GM23338 (cell line): ENCODE results near the gene TTC5. TPM values are rescaled to one million over a fixed set of nuclear protein-coding genes. Genes with fewer than 3 reads are reported as not detected.

Experiments used
- ATAC-seq: fragments of 200-7000 bp; cut with Tn5 transposase; 3 replicates; pipeline ENCODE4 v1.9.1; 2020
- DNase-seq: peaks from one replicate; pipeline ENCODE4 v3.0.0-alpha.2; 2015; ENCODE audit warnings: low spot score
- H2AFZ ChIP-seq: fragments of 200-600 bp; sonication (generic); 2 replicates; pipeline ENCODE4 v1.8.0; 2016; ENCODE audit warnings: antibody characterized with exemption, mild to moderate bottlenecking, moderate library complexity
- H3F3A ChIP-seq: fragments of 200-600 bp; sonication (generic); replicated peaks from 2 replicates; pipeline ENCODE4 v1.8.0; 2017; ENCODE audit warnings: antibody characterized with exemption, mixed run types, low read depth
- H3K27ac ChIP-seq: fragments of 200-600 bp; sonication (generic); 2 replicates; pipeline ENCODE4 v1.6.1; 2016; ENCODE audit warnings: low read depth
- H3K27me3 ChIP-seq: fragments of 200-600 bp; sonication (generic); 2 replicates; pipeline ENCODE4 v1.8.0; 2016; ENCODE audit warnings: mild to moderate bottlenecking, mixed run types, moderate library complexity; ENCODE audit not compliant: insufficient read depth
- H3K36me3 ChIP-seq: fragments of 200-600 bp; sonication (generic); 2 replicates; pipeline ENCODE4 v1.8.0; 2016; ENCODE audit warnings: mild to moderate bottlenecking; ENCODE audit not compliant: insufficient read depth
- H3K4me1 ChIP-seq: fragments of 200-600 bp; sonication (generic); 2 replicates; pipeline ENCODE4 v1.8.0; 2016; ENCODE audit warnings: mild to moderate bottlenecking, moderate library complexity; ENCODE audit not compliant: insufficient read depth
- H3K4me2 ChIP-seq: fragments of 200-600 bp; sonication (generic); 2 replicates; pipeline ENCODE4 v1.7.1; 2017; ENCODE audit warnings: mixed run types
- H3K4me3 ChIP-seq: fragments of 200-600 bp; sonication (generic); 2 replicates; pipeline ENCODE4 v1.6.1; 2016; ENCODE audit warnings: mixed run types
- H3K79me2 ChIP-seq: fragments of 200-600 bp; sonication (generic); replicated peaks from 2 replicates; pipeline ENCODE4 v1.8.0; 2017; ENCODE audit warnings: mild to moderate bottlenecking; ENCODE audit not compliant: insufficient read depth
- H3K9me2 ChIP-seq: fragments of 200-600 bp; sonication (generic); 2 replicates; pipeline ENCODE4 v1.8.0; 2017; ENCODE audit not compliant: insufficient read depth
- H4K20me1 ChIP-seq: fragments of 200-600 bp; sonication (generic); replicated peaks from 2 replicates; pipeline ENCODE4 v1.8.0; 2017; ENCODE audit warnings: mild to moderate bottlenecking; ENCODE audit not compliant: insufficient read depth
- H3K27ac Mint-ChIP-seq: 2 replicates; pipeline ENCODE4 v1.8.0; 2020; ENCODE audit warnings: inconsistent platforms, mild to moderate bottlenecking, moderate library complexity, mixed read lengths
- H3K27me3 Mint-ChIP-seq: 3 replicates; pipeline ENCODE4 v1.8.0; 2022; ENCODE audit warnings: low read depth, mild to moderate bottlenecking, moderate library complexity, mixed read lengths, inconsistent platforms; ENCODE audit not compliant: insufficient read depth, poor library complexity
- H3K36me3 Mint-ChIP-seq: 3 replicates; pipeline ENCODE4 v1.8.0; 2021; ENCODE audit warnings: low read depth, mild to moderate bottlenecking, inconsistent platforms, moderate library complexity, mixed read lengths
- H3K4me1 Mint-ChIP-seq: 3 replicates; pipeline ENCODE4 v1.8.0; 2020; ENCODE audit warnings: mild to moderate bottlenecking, inconsistent platforms, mixed read lengths
- H3K4me3 Mint-ChIP-seq: 3 replicates; pipeline ENCODE4 v1.8.0; 2021; ENCODE audit warnings: moderate library complexity, mild to moderate bottlenecking, inconsistent platforms, mixed read lengths
- H3K9me3 Mint-ChIP-seq: 3 replicates; pipeline ENCODE4 v1.8.0; 2020; ENCODE audit warnings: moderate library complexity, mild to moderate bottlenecking, inconsistent platforms, mixed read lengths
- CREB1 ChIP-seq: fragments of 250-450 bp; sonication (Bioruptor Pico); IDR thresholded peaks from 2 replicates; pipeline ENCODE4 v1.5.0; 2020; ENCODE audit warnings: low read depth, mild to moderate bottlenecking, moderate library complexity
- ETS1 ChIP-seq: IDR thresholded peaks from 2 replicates; pipeline ENCODE4 v1.6.1; 2016; ENCODE audit warnings: antibody characterized with exemption
- EZH2phosphoT487 ChIP-seq: fragments of 200-600 bp; sonication (generic); IDR thresholded peaks from one replicate; pipeline ENCODE4 v1.8.1; 2018; ENCODE audit warnings: antibody characterized with exemption; ENCODE audit not compliant: unreplicated experiment
- JUNB ChIP-seq: IDR thresholded peaks from one replicate; pipeline ENCODE4 v1.6.1; 2016; ENCODE audit warnings: antibody characterized with exemption; ENCODE audit not compliant: unreplicated experiment
- NANOG ChIP-seq: IDR thresholded peaks from 2 replicates; pipeline ENCODE4 v1.6.1; 2016; ENCODE audit warnings: antibody characterized with exemption, borderline replicate concordance
- POLR2AphosphoS5 ChIP-seq: IDR thresholded peaks from 2 replicates; pipeline ENCODE4 v1.6.1; 2016; ENCODE audit warnings: antibody characterized with exemption, low read depth
- REST ChIP-seq: IDR thresholded peaks from one replicate; pipeline ENCODE4 v1.6.1; 2018; ENCODE audit warnings: antibody characterized with exemption; ENCODE audit not compliant: unreplicated experiment
- STAT1 ChIP-seq: IDR thresholded peaks from one replicate; pipeline ENCODE4 v1.6.1; 2016; ENCODE audit warnings: antibody characterized with exemption; ENCODE audit not compliant: unreplicated experiment
- ZNF331 ChIP-seq: fragments of 250-450 bp; sonication (Bioruptor Pico); IDR thresholded peaks from 2 replicates; pipeline ENCODE4 v1.5.0; 2020; ENCODE audit warnings: low read depth, mild to moderate bottlenecking, moderate library complexity
- polyA plus RNA-seq: library from polyadenylated mRNA; unstranded; fragments of >200 nt; fragmentation: Nextera tagmentation; extraction: Ambion mirVana; gene quantifications from 2 replicates; pipeline ENCODE4 v1.2.1, GENCODE V29; 2016
- total RNA-seq: library from RNA; depleted of rRNA; stranded (reverse); fragments of >200 nt; shearing (Covaris generic); gene quantifications from 2 replicates; pipeline ENCODE4 v1.2.3, GENCODE V29; 2014

TTC5 gene
- total and polyA plus RNA-seq, 2 experiments from 2014 or later = 9.3 to 14.6 TPM

- ATAC-seq = no peak
- Histone ChIP-seq H2AFZ (no peak overlapping the region), H3K4me3 (peak overlapping the region; percentile 58), H3K27me3 (no peaks in the 10 kb centered on the region), H3K4me2 (peak overlapping the region; percentile 82), H4K20me1 (peaks cover 28% of the 10 kb centered on the region), H3K79me2 (peaks cover 70% of the 10 kb centered on the region), H3K36me3 (peaks cover 21% of the 10 kb centered on the region), H3K27ac (peak overlapping the region; percentile 53; the same call in 1 of the 2 replicates), H3K4me1 (peaks cover 16% of the 10 kb centered on the region), H3K9me2 (no peaks in the 10 kb centered on the region), H3F3A (no peaks in the 10 kb centered on the region; the same call in 1 of the 2 replicates)
- DNase-seq = no peak
- TF ChIP-seq EZH2phosphoT487 (no peak), ZNF331 (CRISPR knock-in tag) (no peak), STAT1 (no peak), CREB1 (no peak), POLR2AphosphoS5 (no peak), NANOG (no peak), REST (no peak), JUNB (no peak), ETS1 (no peak)
- Mint-ChIP-seq H3K27me3 (peaks cover 6% of the 10 kb centered on the region), H3K36me3 (peaks cover 61% of the 10 kb centered on the region), H3K9me3 (no peaks in the 10 kb centered on the region), H3K4me1 (peaks cover 31% of the 10 kb centered on the region), H3K4me3 (peak overlapping the region; percentile 98), H3K27ac (peak overlapping the region; percentile 92)
Measured at GRCh38 chr14:20331053-20331613, 25.4 kb upstream of the TTC5 start.

DNA sequence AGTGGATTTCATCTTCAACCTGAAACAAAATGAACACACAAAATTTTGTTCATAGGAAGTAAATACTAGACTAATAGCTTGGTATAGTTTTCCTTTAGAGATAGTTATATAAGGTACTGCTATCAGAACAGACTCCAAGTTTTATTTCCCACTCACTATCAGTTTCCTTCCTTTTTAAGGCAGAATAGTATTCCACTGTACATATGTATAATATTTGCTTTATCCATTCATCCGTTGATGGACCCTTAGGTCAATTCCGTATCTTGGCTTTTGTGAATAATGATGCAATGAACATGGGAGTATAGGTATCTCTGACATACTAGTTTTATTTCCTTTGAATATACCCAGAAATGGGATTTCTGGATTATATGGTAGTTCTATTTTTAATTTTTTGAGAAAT is 23.6 kb upstream of the TTC5 start:
- 0 out of 2 replicates have a peak overlapping the region, but pooled peaks have one; percentile 34 for H3K27ac Mint-ChIP-seq
- peak overlapping the region; percentile 82 for H3K4me2 ChIP-seq
- peaks cover 77% of the 10 kb centered on the region for H3K36me3 Mint-ChIP-seq
- peaks cover 32% of the 10 kb centered on the region for H4K20me1 ChIP-seq
- peak overlapping the region; percentile 98; the same call in 1 of the 3 replicates for H3K4me3 Mint-ChIP-seq
- no peak overlapping the region for H2AFZ ChIP-seq
- peaks cover 2% of the 10 kb centered on the region; the same call in 1 of the 2 replicates for H3F3A ChIP-seq
- peaks cover 85% of the 10 kb centered on the region for H3K79me2 ChIP-seq
- H3K27me3 Mint-ChIP-seq = peaks cover 6% of the 10 kb centered on the region
- no peaks in the 10 kb centered on the region for H3K27me3 ChIP-seq
- H3K9me2 ChIP-seq = no peaks in the 10 kb centered on the region
- peak overlapping the region; percentile 58; the same call in 1 of the 2 replicates for H3K4me3 ChIP-seq
- H3K4me1 Mint-ChIP-seq = peaks cover 31% of the 10 kb centered on the region
- H3K4me1 ChIP-seq = peaks cover 16% of the 10 kb centered on the region
- no peak for ATAC-seq
- H3K9me3 Mint-ChIP-seq = no peaks in the 10 kb centered on the region
- DNase-seq = no peak
- peak overlapping the region; percentile 53 for H3K27ac ChIP-seq
- H3K36me3 ChIP-seq = peaks cover 35% of the 10 kb centered on the region
- TF ChIP-seq JUNB (no peak), CREB1 (no peak), REST (no peak)
